Measurements from ENCODE around the gene PRKCB.
"Not testable (repeated sequence)": the region's sequence is repeated elsewhere in the genome, so short reads cannot be mapped to it uniquely, and the experiment has no call there.

Gene PRKCB

GRCh38 chr16:24013054-24013636 is 177.4 kb downstream of the PRKCB start:
- DNase-seq = no peak

GRCh38 chr16:24013864-24014645 is 178.3 kb downstream of the PRKCB start:
- peak; percentile 89 for DNase-seq

- DNase-seq = not testable (repeated sequence)
These were observed 179.2 kb downstream of the PRKCB start for GRCh38 chr16:24014955-24015354.

- DNase-seq = no peak
These were observed 180.1 kb downstream of the PRKCB start for GRCh38 chr16:24015923-24016322.

- peak; percentile 83 for DNase-seq
These were observed 182.7 kb downstream of the PRKCB start for GRCh38 chr16:24018485-24018884.

- no peak for DNase-seq
These were observed 187.0 kb downstream of the PRKCB start for GRCh38 chr16:24022797-24023196.

GRCh38 chr16:24023621-24024020 is 187.8 kb downstream of the PRKCB start:
- no peak for DNase-seq

- no peak for DNase-seq
These were observed 189.2 kb downstream of the PRKCB start for GRCh38 chr16:24024971-24025370.

- no peak for DNase-seq
These were observed 191.7 kb downstream of the PRKCB start for GRCh38 chr16:24027466-24027865.

- DNase-seq = not testable (repeated sequence)
These were observed 194.1 kb downstream of the PRKCB start for GRCh38 chr16:24029841-24030240.

GRCh38 chr16:24035127-24035842 is 199.5 kb downstream of the PRKCB start:
- DNase-seq = no peak

- DNase-seq = no peak
These were observed 200.3 kb downstream of the PRKCB start for GRCh38 chr16:24036038-24036543.

GRCh38 chr16:24036614-24037013 is 200.8 kb downstream of the PRKCB start:
- DNase-seq = peak; percentile 23

- no peak for DNase-seq
These were observed 201.6 kb downstream of the PRKCB start for GRCh38 chr16:24037335-24037734.

- DNase-seq = peak; percentile 10
These were observed 206.2 kb downstream of the PRKCB start for GRCh38 chr16:24041834-24042631.

GRCh38 chr16:24044467-24044866 is 208.7 kb downstream of the PRKCB start:
- no peak for DNase-seq

- peak; percentile 1 for DNase-seq
These were observed 209.9 kb downstream of the PRKCB start for GRCh38 chr16:24045641-24046040.

GRCh38 chr16:24046442-24046841 is 210.7 kb downstream of the PRKCB start:
- DNase-seq = no peak

GRCh38 chr16:24049113-24049512 is 213.3 kb downstream of the PRKCB start:
- DNase-seq = no peak

GRCh38 chr16:24051125-24051524 is 215.3 kb downstream of the PRKCB start:
- DNase-seq = no peak

GRCh38 chr16:24052329-24053098 is 216.7 kb downstream of the PRKCB start:
- DNase-seq = no peak

Measured in NCI-H748 treated with DMSO at 0.1 percent for 48 hours (cell line).